SU-DHL-6 (cell line): Measurements from ENCODE around the gene CASP8AP2.

Source experiments
- H2AFZ ChIP-seq: fragments of 200-600 bp; sonication (generic); 2 replicates; pipeline ENCODE4 v1.6.1; 2014; ENCODE audit warnings: low read depth, mild to moderate bottlenecking, moderate library complexity, mixed read lengths, antibody characterized with exemption, low read length; ENCODE audit not compliant: severe bottlenecking
- H3F3A ChIP-seq: fragments of 200-600 bp; shearing (Covaris generic); 2 replicates; pipeline ENCODE4 v1.6.0; 2016; ENCODE audit warnings: antibody characterized with exemption, mild to moderate bottlenecking; ENCODE audit not compliant: insufficient read depth
- H3K27ac ChIP-seq: fragments of 200-600 bp; sonication (generic); 2 replicates; pipeline ENCODE4 v1.5.1; 2016; ENCODE audit warnings: low read depth, mild to moderate bottlenecking, low read length, moderate library complexity, mixed read lengths
- H3K27me3 ChIP-seq: fragments of 200-600 bp; sonication (generic), shearing (Covaris generic); 2 replicates; pipeline ENCODE4 v1.6.0; 2014; ENCODE audit warnings: mild to moderate bottlenecking, low read length
- H3K36me3 ChIP-seq: fragments of 200-600 bp; sonication (generic); 2 replicates; pipeline ENCODE4 v1.6.1; 2014; ENCODE audit warnings: mild to moderate bottlenecking, low read length, mixed read lengths
- H3K4me2 ChIP-seq: fragments of 300-600, 200-600 bp; shearing (Covaris generic), sonication (generic); 2 replicates; pipeline ENCODE4 v1.6.0; 2014; ENCODE audit warnings: low read length, low read depth, mild to moderate bottlenecking; ENCODE audit not compliant: poor library complexity, severe bottlenecking
- H3K4me3 ChIP-seq: fragments of 200-600 bp; sonication (generic); 2 replicates; pipeline ENCODE4 v1.5.1; 2014; ENCODE audit warnings: antibody characterized with exemption, low read length, mild to moderate bottlenecking, mixed read lengths; ENCODE audit not compliant: insufficient read depth, poor library complexity, severe bottlenecking
- H3K79me2 ChIP-seq: fragments of 200-600 bp; sonication (generic); 2 replicates; pipeline ENCODE4 v1.6.1; 2014; ENCODE audit warnings: mild to moderate bottlenecking, low read length, moderate library complexity; ENCODE audit not compliant: insufficient read depth
- H3K9ac ChIP-seq: fragments of 200-600 bp; sonication (generic); 2 replicates; pipeline ENCODE4 v1.7.0; 2014; ENCODE audit warnings: mild to moderate bottlenecking, low read length
- H3K9me2 ChIP-seq: fragments of 200-600 bp; sonication (generic); replicated peaks from 2 replicates; pipeline ENCODE4 v1.6.1; 2014; ENCODE audit warnings: low read length; ENCODE audit not compliant: insufficient read depth
- H3K9me3 ChIP-seq: fragments of 200-600 bp; sonication (generic); 2 replicates; pipeline ENCODE4 v1.6.1; 2014; ENCODE audit warnings: low read length, mixed read lengths; ENCODE audit not compliant: insufficient read depth
- H4K20me1 ChIP-seq: fragments of 200-600 bp; sonication (generic); 2 replicates; pipeline ENCODE4 v1.6.1; 2014; ENCODE audit warnings: low read depth, mild to moderate bottlenecking, antibody characterized with exemption, low read length, moderate library complexity, mixed read lengths
- CTCF ChIP-seq: fragments of 200-600 bp; sonication (generic); IDR thresholded peaks from one replicate; pipeline ENCODE4 v1.5.1; 2017; ENCODE audit warnings: antibody characterized with exemption, mild to moderate bottlenecking, low read length, moderate library complexity; ENCODE audit not compliant: insufficient read depth, poor library complexity, severe bottlenecking
- EZH2phosphoT487 ChIP-seq: fragments of 200-600 bp; sonication (generic), shearing (Covaris generic); conservative IDR thresholded peaks from 2 replicates; pipeline ENCODE4 v1.6.1; 2018; ENCODE audit warnings: mild to moderate bottlenecking, antibody characterized with exemption, low read length, moderate library complexity, mixed read lengths

The CASP8AP2 gene

GRCh38 chr6:89799096-89799495 is 30.6 kb upstream of the CASP8AP2 start:
- Histone ChIP-seq H3K9me2 (no peaks in the 10 kb centered on the region), H3F3A (peaks cover 2% of the 10 kb centered on the region; the same call in 1 of the 2 replicates), H3K27me3 (no peaks in the 10 kb centered on the region), H3K4me2 (no peak overlapping the region), H3K36me3 (peaks cover 2% of the 10 kb centered on the region; the same call in 1 of the 2 replicates), H4K20me1 (peaks cover 6% of the 10 kb centered on the region; the same call in 1 of the 2 replicates), H3K27ac (no peak overlapping the region), H3K4me3 (no peak overlapping the region), H3K9me3 (no peaks in the 10 kb centered on the region), H3K79me2 (peaks cover 34% of the 10 kb centered on the region), H2AFZ (no peak overlapping the region), H3K9ac (no peak overlapping the region)
- no peak for TF ChIP-seq CTCF
- no peak for TF ChIP-seq EZH2phosphoT487

DNA sequence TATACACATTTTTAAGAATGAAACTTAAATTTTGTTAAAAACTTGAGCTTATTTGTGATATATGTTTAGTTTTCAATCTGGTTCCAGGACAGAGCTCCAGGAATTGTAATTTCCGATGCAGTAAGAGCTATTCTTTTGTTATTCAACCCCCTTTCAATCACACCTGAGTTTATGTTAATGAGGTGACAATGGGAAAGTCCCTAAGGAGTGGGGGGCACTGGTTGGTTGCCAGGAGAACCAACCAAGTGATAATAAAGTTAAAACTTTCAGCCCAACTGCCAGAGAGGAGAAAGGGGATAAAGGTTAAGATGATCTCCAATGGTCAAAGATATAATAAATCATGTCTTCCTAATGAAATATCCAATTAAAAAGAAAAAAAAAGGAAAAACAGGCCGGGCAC is 29.9 kb upstream of the CASP8AP2 start:
- H3K27ac ChIP-seq, result no peak overlapping the region
- H3K9me2 ChIP-seq, result no peaks in the 10 kb centered on the region
- no peak for TF ChIP-seq EZH2phosphoT487
- H3K79me2 ChIP-seq, result peaks cover 40% of the 10 kb centered on the region
- H3K9ac ChIP-seq, result no peak overlapping the region
- H4K20me1 ChIP-seq, result no peaks in the 10 kb centered on the region; the same call in 1 of the 2 replicates
- no peak overlapping the region for H2AFZ ChIP-seq
- H3K4me2 ChIP-seq, result no peak overlapping the region
- no peaks in the 10 kb centered on the region for H3K9me3 ChIP-seq
- no peaks in the 10 kb centered on the region; the same call in 1 of the 2 replicates for H3F3A ChIP-seq
- H3K4me3 ChIP-seq, result no peak overlapping the region
- H3K27me3 ChIP-seq, result no peaks in the 10 kb centered on the region
- H3K36me3 ChIP-seq, result peaks cover 2% of the 10 kb centered on the region; the same call in 1 of the 2 replicates

GRCh38 chr6:89803271-89803670 is 26.4 kb upstream of the CASP8AP2 start:
- Histone ChIP-seq H3K9me3 (no peaks in the 10 kb centered on the region), H3K4me3 (no peak overlapping the region), H3K27ac (no peak overlapping the region), H3K9ac (no peak overlapping the region), H3K79me2 (peaks cover 62% of the 10 kb centered on the region), H3K36me3 (no peaks in the 10 kb centered on the region; the same call in 1 of the 2 replicates), H3K4me2 (no peak overlapping the region), H3K9me2 (no peaks in the 10 kb centered on the region), H4K20me1 (no peaks in the 10 kb centered on the region; the same call in 1 of the 2 replicates), H2AFZ (no peak overlapping the region), H3F3A (no peaks in the 10 kb centered on the region; the same call in 1 of the 2 replicates), H3K27me3 (no peaks in the 10 kb centered on the region)
- TF ChIP-seq EZH2phosphoT487 (no peak), CTCF (no peak)

GRCh38 chr6:89805814-89806371 is 23.8 kb upstream of the CASP8AP2 start:
- Histone ChIP-seq H3K79me2 (peaks cover 79% of the 10 kb centered on the region), H2AFZ (no peak overlapping the region), H3K36me3 (no peaks in the 10 kb centered on the region), H4K20me1 (peaks cover 3% of the 10 kb centered on the region; the same call in 1 of the 2 replicates), H3K9me2 (no peaks in the 10 kb centered on the region), H3F3A (no peaks in the 10 kb centered on the region; the same call in 1 of the 2 replicates), H3K9ac (no peak overlapping the region), H3K27ac (no peak overlapping the region), H3K4me2 (no peak overlapping the region), H3K4me3 (no peak overlapping the region), H3K9me3 (no peaks in the 10 kb centered on the region), H3K27me3 (no peaks in the 10 kb centered on the region)
- TF ChIP-seq CTCF, result no peak
- TF ChIP-seq EZH2phosphoT487, result no peak
